Renal pelvis (tissue), 4 donors: ENCODE data around the gene CMYA5. TPM values are rescaled to one million over a fixed set of nuclear protein-coding genes. Genes with fewer than 3 reads are reported as not detected.

Experiments used
- DNase-seq: peaks from one replicate; pipeline ENCODE4 v3.0.0-alpha.2; 2013
- polyA plus RNA-seq, 3 donors: library from polyadenylated mRNA; unstranded; fragments of 120-200 nt; gene quantifications; one replicate each; pipeline ENCODE4 v1.2.1, GENCODE V29; 2013; ENCODE audit not compliant: insufficient read length in 3 of 3

Gene CMYA5
- polyA plus RNA-seq, 3 donors = 17.7 to 27.6 (median 23.3) TPM

- DNase-seq = no peak
Observed at GRCh38 chr5:79834754-79835714, 145.4 kb downstream of the CMYA5 start.

- peak; percentile 82 for DNase-seq
Observed at GRCh38 chr5:79837761-79838551, 148.3 kb downstream of the CMYA5 start.

GRCh38 chr5:79840084-79840990, 150.7 kb downstream of the CMYA5 start:
- no peak for DNase-seq

GRCh38 chr5:79841172-79841571, 151.5 kb downstream of the CMYA5 start:
- DNase-seq = no peak

- no peak for DNase-seq
Observed at GRCh38 chr5:79842006-79842881, 152.6 kb downstream of the CMYA5 start.

GRCh38 chr5:79842991-79843390, 153.4 kb downstream of the CMYA5 start:
- no peak for DNase-seq

GRCh38 chr5:79843450-79844388, 154.1 kb downstream of the CMYA5 start:
- no peak for DNase-seq

- no peak for DNase-seq
Observed at GRCh38 chr5:79844571-79844970, 154.9 kb downstream of the CMYA5 start.

GRCh38 chr5:79845448-79846197, 156.0 kb downstream of the CMYA5 start:
- no peak for DNase-seq

- no peak for DNase-seq
Observed at GRCh38 chr5:79846198-79846521, 156.5 kb downstream of the CMYA5 start.

- DNase-seq = no peak
Observed at GRCh38 chr5:79847561-79847960, 157.9 kb downstream of the CMYA5 start.

- no peak for DNase-seq
Observed at GRCh38 chr5:79849061-79849460, 159.4 kb downstream of the CMYA5 start.

Other genes starting within 250 kb of the CMYA5 start
- gene HOMER1, start 175.7 kb upstream of the CMYA5 start, polyA plus RNA-seq = 10 to 100 TPM; 19.7 to 30.0 (median 21.1) TPM
- gene TENT2, start 77.4 kb upstream of the CMYA5 start, polyA plus RNA-seq = 10 to 100 TPM; 42.8 to 65.8 (median 62.5) TPM